GM19467 (cell line): Measurements from ENCODE around the gene ATP6V1B1.
A peak's percentile ranks its signal among the peaks of the same experiment; 100 is the strongest.
"Not testable (repeated sequence)": the region's sequence is repeated elsewhere in the genome, so short reads cannot be mapped to it uniquely, and the experiment has no call there.

ENCODE experiments used
- ATAC-seq: cut with Tn5 transposase; IDR thresholded peaks from one replicate; pipeline ENCODE4 v1.9.1; 2021; ENCODE audit warnings: mild to moderate bottlenecking, moderate library complexity; ENCODE audit not compliant: unreplicated experiment

The ATP6V1B1 gene

GRCh38 chr2:70987386-70987785 lies 51.7 kb downstream of the ATP6V1B1 start:
- ATAC-seq, result no peak

DNA sequence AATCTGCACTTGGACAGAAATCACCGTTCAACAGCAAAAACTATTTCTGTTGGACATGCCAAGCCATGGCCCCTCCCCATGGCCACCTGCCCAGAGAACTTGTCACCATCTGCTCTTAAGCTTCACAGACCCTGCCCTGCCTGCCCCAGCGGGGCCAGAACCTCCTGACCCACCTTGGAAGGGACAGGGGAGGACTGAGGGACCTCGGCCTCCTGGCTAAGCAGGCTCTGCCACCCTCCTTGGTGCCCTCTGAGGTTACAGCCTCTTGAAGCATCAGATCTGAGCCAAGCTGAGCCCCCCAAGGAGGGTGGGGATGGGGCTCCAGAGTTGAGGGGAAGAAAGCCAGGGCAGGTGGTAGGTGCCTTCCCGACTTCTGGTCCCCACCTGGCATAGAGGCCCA lies 52.5 kb downstream of the ATP6V1B1 start:
- ATAC-seq, result no peak

DNA sequence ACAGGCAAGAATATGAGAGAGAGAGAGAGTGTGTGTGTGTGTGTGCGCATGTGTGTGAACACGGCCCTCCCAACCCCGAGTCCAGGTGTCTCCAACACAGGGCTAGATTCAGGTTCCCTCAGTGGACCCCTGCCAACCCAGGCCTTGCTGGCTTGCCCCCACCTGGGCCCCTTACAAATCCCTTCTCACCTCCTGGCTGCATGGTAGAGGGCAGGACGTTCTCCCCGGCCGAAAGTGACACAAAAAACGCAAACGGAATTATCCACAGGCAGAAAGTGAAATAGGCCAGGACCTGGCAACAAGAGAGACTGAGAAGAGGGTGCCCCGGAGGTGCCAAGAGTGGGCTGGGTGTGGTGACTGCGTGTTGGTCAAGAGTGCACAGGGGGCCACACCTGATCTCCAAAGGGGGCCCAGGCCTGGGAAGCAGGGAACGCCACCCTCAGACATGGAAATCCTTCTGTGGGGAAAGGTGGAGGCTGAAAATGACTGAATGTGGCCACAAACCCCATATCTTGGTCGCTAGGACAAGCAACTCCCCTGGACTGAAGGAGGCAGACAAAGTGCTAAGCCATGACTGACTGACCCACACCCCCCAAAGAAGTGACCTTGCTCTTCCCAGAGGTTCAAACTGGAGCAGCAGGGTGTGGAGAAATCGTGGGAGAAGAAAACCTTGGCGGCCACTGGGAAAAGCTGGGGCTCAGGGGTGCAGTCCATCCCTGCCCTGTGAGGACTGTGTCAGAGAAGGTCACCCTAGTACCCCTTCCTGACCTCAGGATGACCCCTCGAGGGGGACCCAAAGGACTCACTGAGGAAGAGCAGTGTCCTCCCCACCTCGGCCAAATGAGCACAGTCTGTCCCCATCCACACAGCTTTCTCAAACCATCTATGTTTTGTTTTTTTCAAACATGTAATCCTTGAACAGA lies 53.3 kb downstream of the ATP6V1B1 start:
- ATAC-seq, result no peak

DNA sequence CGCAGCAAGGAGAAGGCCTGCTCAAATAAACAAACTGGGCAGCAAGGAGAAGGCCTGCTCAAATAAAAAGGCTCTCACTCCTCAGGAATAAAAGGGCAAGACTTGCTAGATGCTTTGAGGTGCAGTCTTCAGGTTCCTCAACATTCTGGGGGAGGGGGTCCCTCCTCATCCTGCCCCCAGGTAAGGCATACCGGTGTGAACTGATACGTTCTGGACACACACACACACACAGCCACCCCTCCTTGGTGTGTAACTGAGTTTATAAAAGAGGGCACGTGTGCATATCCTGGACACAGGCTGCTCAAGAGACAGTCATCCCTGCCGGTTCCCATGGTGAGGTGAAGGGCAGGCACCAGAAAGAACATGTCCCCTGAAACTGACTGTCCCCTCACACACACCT lies 54.5 kb downstream of the ATP6V1B1 start:
- no peak for ATAC-seq

DNA sequence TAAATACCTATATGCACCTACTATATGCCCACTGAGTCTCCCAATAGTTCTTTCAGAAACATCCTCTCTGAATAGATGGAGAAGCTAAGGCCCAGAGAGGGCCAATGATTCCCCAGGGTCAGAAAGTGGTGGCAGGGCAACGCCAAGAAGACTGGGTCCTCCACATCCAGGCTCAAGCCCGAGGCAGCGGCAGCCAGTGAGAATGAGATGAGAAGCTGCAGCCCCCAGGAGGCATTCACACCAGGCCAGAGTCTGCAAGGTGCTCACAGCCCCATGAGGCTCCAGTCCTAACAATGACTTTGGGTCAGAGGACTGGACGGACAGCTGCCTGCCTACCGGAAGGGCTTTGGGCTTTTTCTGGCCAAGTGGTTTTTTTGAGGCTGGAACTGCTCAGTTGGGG lies 55.4 kb downstream of the ATP6V1B1 start:
- no peak for ATAC-seq

GRCh38 chr2:70991742-70992141 lies 56.0 kb downstream of the ATP6V1B1 start:
- no peak for ATAC-seq

DNA sequence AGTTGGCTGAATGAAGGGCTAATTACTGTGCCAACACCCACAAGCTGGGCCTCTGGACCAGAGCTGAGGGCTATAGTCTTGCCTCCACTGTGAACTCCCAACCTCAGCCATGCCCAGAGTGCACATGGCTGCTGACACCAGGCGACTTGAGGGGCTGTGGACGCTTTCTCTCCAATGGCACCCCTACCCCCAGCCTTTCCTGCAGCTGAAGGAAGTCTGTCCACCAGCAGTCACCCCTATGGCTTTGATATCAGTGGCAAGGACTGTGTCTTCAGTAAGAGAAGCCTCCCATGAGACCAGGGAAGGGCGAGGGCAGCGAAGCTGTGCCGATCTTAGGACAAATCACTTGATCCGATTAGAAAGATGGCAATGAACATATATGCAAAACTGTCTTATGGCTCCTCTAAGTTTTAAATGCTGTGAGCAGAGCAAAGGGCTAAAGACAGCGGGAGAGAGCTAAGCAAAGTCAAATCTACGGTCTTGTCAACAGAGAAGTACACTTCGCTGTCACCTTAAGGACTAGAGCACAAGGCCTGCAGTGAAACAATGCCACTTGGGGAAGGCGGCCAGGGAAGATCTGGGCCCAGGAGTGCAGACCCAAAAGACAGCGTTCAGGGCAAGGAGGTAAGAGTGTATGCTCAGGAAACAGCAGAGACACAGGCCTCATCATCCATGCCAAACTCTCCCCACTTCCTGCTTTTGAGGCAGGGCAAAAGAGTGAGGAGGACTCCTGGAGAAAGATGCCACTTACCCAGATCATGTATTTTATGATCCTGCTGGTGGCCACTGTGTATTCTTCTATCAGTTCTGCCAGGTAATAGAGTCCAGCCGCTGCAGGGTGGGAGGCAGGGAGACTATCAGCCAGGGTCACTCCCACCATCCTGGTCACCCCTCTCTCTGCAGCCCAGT lies 57.5 kb downstream of the ATP6V1B1 start:
- no peak for ATAC-seq

GRCh38 chr2:70994009-70994698 lies 58.5 kb downstream of the ATP6V1B1 start:
- ATAC-seq, result peak; percentile 20

DNA sequence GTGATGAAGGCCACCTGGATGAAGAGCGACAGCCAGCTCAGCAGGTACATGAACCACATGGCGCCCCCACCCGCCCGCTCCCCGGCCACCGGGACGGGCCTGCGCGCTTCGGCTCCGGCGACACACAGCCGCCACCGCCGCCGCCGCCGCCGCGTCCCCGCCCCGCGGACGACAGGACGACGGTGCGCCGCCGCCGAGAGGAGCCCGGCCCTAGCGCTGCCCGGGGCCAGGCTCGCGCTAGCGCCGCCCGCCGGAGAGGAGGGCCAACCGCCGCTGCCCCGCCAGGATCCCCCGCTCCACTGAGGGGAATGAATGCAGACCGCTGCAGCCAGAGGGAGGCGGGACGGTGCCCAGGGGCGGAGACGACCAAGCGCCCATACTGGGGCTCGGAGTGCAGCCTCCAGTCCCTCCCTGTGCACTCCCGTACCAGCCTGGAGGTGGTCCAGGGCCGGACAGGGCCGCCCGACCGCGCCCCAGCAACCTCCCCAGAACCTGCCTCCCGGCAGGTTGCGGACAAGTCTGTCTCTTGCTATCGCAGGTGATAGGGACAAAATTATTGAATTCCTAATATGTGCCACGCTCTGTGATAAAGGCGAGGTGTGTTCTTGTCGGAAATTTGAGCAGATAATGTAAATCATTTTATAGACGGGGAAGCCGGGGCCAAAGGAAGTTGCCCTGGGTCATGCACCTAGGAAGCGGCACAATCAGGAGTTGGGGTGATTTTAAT lies 59.2 kb downstream of the ATP6V1B1 start, which contains the start of gene TEX261:
TEX261 (minus strand) TSS at position 175 of the 727 bp plus-strand sequence; CDS start at position 59, 116 bp downstream.
- peak; percentile 95 for ATAC-seq

GRCh38 chr2:70995426-70995729 lies 59.7 kb downstream of the ATP6V1B1 start:
- ATAC-seq, result peak; percentile 36

DNA sequence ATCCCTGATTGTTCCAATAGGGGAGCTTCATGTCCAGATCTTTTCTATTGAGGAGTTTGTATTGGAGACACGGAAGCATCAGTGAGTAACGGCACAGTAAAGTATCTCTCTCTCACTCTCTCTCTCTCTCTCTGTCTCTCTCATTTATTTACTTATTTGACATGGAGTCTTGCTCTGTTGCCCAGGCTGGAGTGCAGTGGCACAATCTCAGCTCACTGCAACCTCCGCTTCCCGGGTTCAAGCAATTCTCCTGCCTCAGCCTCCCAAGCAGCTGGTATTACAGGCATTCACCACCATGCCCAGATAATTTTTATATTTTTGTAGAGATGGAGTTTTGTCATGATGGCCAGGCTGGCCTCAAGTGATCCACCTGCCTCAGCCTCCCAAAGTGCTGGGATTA lies 63.2 kb downstream of the ATP6V1B1 start:
- ATAC-seq, result not testable (repeated sequence)

- ATAC-seq, result no peak
Observed at GRCh38 chr2:70999362-70999761, 63.7 kb downstream of the ATP6V1B1 start.

DNA sequence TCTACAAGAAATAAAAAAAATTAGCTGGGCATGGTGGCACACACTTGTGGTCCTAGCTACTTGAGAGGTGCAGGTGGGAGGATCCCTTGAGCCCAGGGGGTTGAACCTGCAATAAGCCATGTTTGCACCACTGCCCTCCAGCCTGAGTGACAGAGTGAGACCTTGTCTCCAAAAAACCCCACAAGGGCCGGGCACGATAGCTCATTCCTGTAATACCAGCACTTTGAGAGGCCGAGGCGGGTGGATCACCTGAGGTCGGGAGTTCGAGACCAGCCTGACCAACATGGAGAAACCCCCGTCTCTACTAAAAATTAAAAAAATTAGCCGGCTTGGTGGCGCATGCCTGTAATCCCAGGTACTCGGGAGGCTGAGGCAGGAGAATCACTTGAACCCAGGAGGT lies 64.2 kb downstream of the ATP6V1B1 start:
- ATAC-seq, result not testable (repeated sequence)

DNA sequence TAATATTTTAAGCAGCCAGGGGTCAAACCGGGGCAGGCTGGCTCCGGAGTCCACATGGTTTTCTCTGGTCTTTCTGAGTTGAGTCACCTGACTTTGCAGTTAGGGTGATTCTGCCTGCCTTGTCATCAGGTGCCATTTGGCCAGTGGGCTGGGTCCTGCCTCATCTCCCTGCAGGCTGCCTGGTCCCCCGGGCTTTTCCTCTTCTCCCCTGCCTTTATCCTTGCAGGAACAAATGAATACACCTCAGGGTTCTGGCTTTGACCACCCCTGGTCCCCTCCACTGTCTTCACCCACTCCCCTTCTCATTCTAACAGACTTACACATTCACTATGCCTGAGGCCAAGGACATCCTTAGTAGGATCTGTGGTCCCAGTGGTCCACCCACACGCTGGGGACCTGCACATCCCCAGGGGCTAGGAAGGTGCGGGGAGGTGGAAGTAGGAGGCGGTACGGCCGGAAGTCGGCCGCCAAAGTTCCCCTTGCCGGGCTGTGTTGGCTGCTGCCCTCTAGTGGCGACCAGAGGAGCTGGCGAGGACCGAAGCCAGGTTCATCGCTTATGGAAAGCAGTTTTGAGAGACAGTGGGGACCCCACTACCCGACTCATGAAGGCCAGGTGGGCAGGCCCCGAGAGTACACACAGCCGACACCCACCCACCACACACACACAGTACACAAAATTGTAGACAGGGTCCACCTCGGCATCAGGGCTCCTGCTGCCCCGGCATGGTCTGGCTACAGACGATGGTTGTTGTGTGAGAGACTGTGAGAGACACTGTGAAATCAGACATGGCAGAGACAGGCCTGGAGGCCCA lies 65.3 kb downstream of the ATP6V1B1 start:
- peak; percentile 90 for ATAC-seq

- ATAC-seq, result no peak
Observed at GRCh38 chr2:71001592-71001927, 65.9 kb downstream of the ATP6V1B1 start.

GRCh38 chr2:71001981-71002570 lies 66.4 kb downstream of the ATP6V1B1 start:
- ATAC-seq, result no peak

- ATAC-seq, result no peak
Observed at GRCh38 chr2:71003396-71003795, 67.7 kb downstream of the ATP6V1B1 start.

- ATAC-seq, result no peak
Observed at GRCh38 chr2:71003966-71004755, 68.5 kb downstream of the ATP6V1B1 start.

GRCh38 chr2:71004857-71005256 lies 69.2 kb downstream of the ATP6V1B1 start:
- no peak for ATAC-seq
